Gastroesophageal sphincter (tissue), 4 donors: ENCODE data around the gene SNX24. TPM values are rescaled to one million over a fixed set of nuclear protein-coding genes. Genes with fewer than 3 reads are reported as not detected.

Source experiments
- ATAC-seq: fragments of 150-250 bp; one replicate; pipeline ENCODE4 v1.9.1; 2016; ENCODE audit warnings: mild to moderate bottlenecking, moderate library complexity
- H3K27ac ChIP-seq, 4 donors: fragments of 200-600 bp; sonication (generic) in 3 of 4; 1 replicate in 3 of 4; 2 replicates in 1 of 4; pipeline ENCODE4 v1.5.1; 2016 to 2019
- H3K27me3 ChIP-seq: fragments of 200-600 bp; sonication (generic); one replicate; pipeline ENCODE4 v1.5.1; 2019
- H3K36me3 ChIP-seq, 2 donors: fragments of 200-600 bp; sonication (generic); one replicate each; pipeline ENCODE4 v1.5.1; 2019; ENCODE audit warnings: control low read depth in 1 of 2
- H3K4me1 ChIP-seq, 3 donors: fragments of 200-600 bp; sonication (generic); 1 replicate in 2 of 3; 2 replicates in 1 of 3; pipeline ENCODE4 v1.5.1; 2016 to 2019; ENCODE audit warnings: control low read depth in 2 of 3
- H3K4me3 ChIP-seq, 2 donors: fragments of 200-600 bp; sonication (generic); one replicate each; pipeline ENCODE4 v1.5.1; 2019; ENCODE audit warnings: mild to moderate bottlenecking in 1 of 2, moderate library complexity in 1 of 2
- H3K9me3 ChIP-seq, 3 donors: fragments of 200-600 bp; sonication (generic); one replicate each; pipeline ENCODE4 v1.5.1; 2017 to 2019; ENCODE audit warnings: control low read depth in 2 of 3
- EP300 ChIP-seq: sonication (generic); formaldehyde crosslinking; IDR thresholded peaks from one replicate; pipeline ENCODE4 v1.6.1; 2017; ENCODE audit warnings: antibody characterized with exemption, mild to moderate bottlenecking
- POLR2A ChIP-seq, 2 donors: fragments of 450-650 bp; IDR thresholded peaks; one replicate each; pipeline ENCODE4 v1.6.1; 2017; ENCODE audit warnings: antibody characterized with exemption in 2 of 2, mild to moderate bottlenecking in 2 of 2, moderate library complexity in 1 of 2
- POLR2AphosphoS5 ChIP-seq: sonication (generic); formaldehyde crosslinking; IDR thresholded peaks from one replicate; pipeline ENCODE4 v1.6.1; 2017; ENCODE audit warnings: antibody characterized with exemption
- WGBS, 2 donors: methylation state at CpG; one replicate each; pipeline ENCODE4 v1.1.5; 2018; ENCODE audit warnings: low coverage in 1 of 2; 5-methylcytosine and 5-hydroxymethylcytosine counted together
- total RNA-seq, 4 donors: library from RNA; depleted of rRNA; stranded (reverse); fragments of >200 nt; gene quantifications; one replicate each; pipeline ENCODE4 v1.1.0, GENCODE V29; 2016
- TF ChIP-seq, protein P1 (sequence below), 4 experiments: fragments of 200-600 bp in 2 of 4; fragments of 450-650 bp in 2 of 4; sonication (generic) in 1 of 4; IDR thresholded peaks; one replicate each; pipeline ENCODE4 v1.5.1; 2017 to 2019; ENCODE audit warnings: antibody characterized with exemption in 4 of 4, mild to moderate bottlenecking in 2 of 4, moderate library complexity in 2 of 4

The SNX24 gene
- total RNA-seq, 4 donors from 2014 or later, result 10.1 to 33.6 (median 14.8) TPM

GRCh38 chr5:122924719-122925395, 79.4 kb downstream of the SNX24 start:
- H3K27me3 ChIP-seq, result no peaks in the 10 kb centered on the region
- TF ChIP-seq, protein P1, sequence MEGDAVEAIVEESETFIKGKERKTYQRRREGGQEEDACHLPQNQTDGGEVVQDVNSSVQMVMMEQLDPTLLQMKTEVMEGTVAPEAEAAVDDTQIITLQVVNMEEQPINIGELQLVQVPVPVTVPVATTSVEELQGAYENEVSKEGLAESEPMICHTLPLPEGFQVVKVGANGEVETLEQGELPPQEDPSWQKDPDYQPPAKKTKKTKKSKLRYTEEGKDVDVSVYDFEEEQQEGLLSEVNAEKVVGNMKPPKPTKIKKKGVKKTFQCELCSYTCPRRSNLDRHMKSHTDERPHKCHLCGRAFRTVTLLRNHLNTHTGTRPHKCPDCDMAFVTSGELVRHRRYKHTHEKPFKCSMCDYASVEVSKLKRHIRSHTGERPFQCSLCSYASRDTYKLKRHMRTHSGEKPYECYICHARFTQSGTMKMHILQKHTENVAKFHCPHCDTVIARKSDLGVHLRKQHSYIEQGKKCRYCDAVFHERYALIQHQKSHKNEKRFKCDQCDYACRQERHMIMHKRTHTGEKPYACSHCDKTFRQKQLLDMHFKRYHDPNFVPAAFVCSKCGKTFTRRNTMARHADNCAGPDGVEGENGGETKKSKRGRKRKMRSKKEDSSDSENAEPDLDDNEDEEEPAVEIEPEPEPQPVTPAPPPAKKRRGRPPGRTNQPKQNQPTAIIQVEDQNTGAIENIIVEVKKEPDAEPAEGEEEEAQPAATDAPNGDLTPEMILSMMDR (IDR thresholded peaks at IDR 0.05), result no peak
- TF ChIP-seq POLR2AphosphoS5 (no peak), EP300 (no peak), POLR2A (IDR thresholded peaks at IDR 0.05) (no peak)
- no peak for ATAC-seq
- no peaks in the 10 kb centered on the region for H3K4me1 ChIP-seq
- H3K27ac ChIP-seq, result no peak overlapping the region
- H3K9me3 ChIP-seq, result no peaks in the 10 kb centered on the region
- no peak overlapping the region for H3K4me3 ChIP-seq
- WGBS, 2 donors, result 63 to 86% methylated on average over 2 to 4 of the region's 4 CpGs
- H3K36me3 ChIP-seq, result no peaks in the 10 kb centered on the region

GRCh38 chr5:122929001-122929400, 83.6 kb downstream of the SNX24 start:
- ATAC-seq, result no peak
- 88 to 100% methylated on average over 1 of the region's 1 CpG for WGBS, 2 donors
- no peak for TF ChIP-seq POLR2A (IDR thresholded peaks at IDR 0.05)
- Histone ChIP-seq H3K36me3 (no peaks in the 10 kb centered on the region), H3K9me3 (no peaks in the 10 kb centered on the region), H3K27ac (no peak overlapping the region), H3K27me3 (no peaks in the 10 kb centered on the region), H3K4me3 (no peak overlapping the region), H3K4me1 (no peaks in the 10 kb centered on the region)

- whole genome bisulfite sequencing, 2 donors, result 40 to 100% methylated on average over 1 of the region's 1 CpG
- H3K4me1 ChIP-seq, result peaks cover 0 to 3% (median 0%) of the 10 kb centered on the region in 3 donors
- H3K27me3 ChIP-seq, result no peaks in the 10 kb centered on the region
- no peak for TF ChIP-seq EP300
- TF ChIP-seq, protein P1 (IDR thresholded peaks at IDR 0.05), result no peak
- no peak for TF ChIP-seq POLR2AphosphoS5
- no peak for TF ChIP-seq POLR2A (IDR thresholded peaks at IDR 0.05)
- ATAC-seq, result no peak
- no peak overlapping the region for H3K27ac ChIP-seq
- no peaks in the 10 kb centered on the region for H3K9me3 ChIP-seq
- no peak overlapping the region for H3K4me3 ChIP-seq
- no peaks in the 10 kb centered on the region for H3K36me3 ChIP-seq
Observed at GRCh38 chr5:122929980-122930379, 84.6 kb downstream of the SNX24 start.

DNA sequence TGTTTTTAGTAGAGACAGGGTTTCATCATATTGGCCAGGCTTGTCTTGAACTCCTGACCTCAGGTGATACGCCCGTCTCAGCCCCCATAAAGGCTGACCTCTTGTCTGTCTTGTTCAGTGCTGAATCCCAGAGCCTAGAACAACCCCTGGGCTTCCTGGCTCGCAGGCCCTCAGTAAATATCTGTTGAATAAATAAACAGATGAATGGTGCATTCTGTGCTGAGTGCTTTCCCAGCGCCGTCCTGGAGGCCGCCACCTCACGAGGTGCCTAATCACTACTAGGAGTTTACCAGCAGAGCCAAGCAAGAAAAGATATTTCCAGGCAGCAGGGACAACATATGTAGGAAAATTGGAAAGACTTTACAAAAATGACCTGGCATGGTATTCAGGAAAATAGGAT, 88.5 kb downstream of the SNX24 start:
- no peak overlapping the region for H3K4me3 ChIP-seq
- no peak overlapping the region for H3K27ac ChIP-seq
- no peaks in the 10 kb centered on the region for H3K27me3 ChIP-seq
- no peaks in the 10 kb centered on the region for H3K9me3 ChIP-seq
- TF ChIP-seq POLR2AphosphoS5 (no peak), EP300 (no peak), POLR2A (IDR thresholded peaks at IDR 0.05) (no peak)
- TF ChIP-seq, protein P1 (IDR thresholded peaks at IDR 0.05), result no peak
- H3K4me1 ChIP-seq, result peaks cover 0 to 27% (median 0%) of the 10 kb centered on the region in 3 donors
- WGBS, 2 donors, result 93 to 96% methylated on average over 4 to 7 of the region's 7 CpGs
- no peak for ATAC-seq
- H3K36me3 ChIP-seq, result no peaks in the 10 kb centered on the region

DNA sequence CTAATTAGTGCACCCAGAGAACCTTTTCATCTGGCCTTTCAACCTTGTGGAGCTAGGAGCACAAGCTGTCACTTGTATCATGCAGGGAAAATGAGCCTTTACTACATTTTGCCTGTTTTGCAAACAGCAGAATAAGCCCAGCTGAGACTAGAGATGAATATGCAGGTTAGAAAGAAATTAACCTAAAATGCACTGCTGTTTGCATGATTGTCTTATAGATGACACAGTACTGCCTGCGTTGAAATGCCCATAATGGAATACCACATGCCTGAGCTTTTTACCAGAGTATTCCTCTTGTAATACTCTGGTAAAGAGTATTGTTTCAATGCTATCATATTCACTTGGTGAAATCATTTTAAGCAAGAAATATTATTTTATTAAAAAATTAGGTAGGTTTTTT, 90.7 kb downstream of the SNX24 start:
- Histone ChIP-seq H3K27me3 (no peaks in the 10 kb centered on the region), H3K4me1 (peaks cover 0 to 27% (median 0%) of the 10 kb centered on the region in 3 donors), H3K27ac (no peak overlapping the region), H3K36me3 (no peaks in the 10 kb centered on the region), H3K4me3 (no peak overlapping the region), H3K9me3 (no peaks in the 10 kb centered on the region)
- WGBS, 2 donors, result 75 to 78% methylated on average over 1 of the region's 1 CpG
- no peak for TF ChIP-seq POLR2A (IDR thresholded peaks at IDR 0.05)
- TF ChIP-seq, protein P1 (IDR thresholded peaks at IDR 0.05), result no peak
- no peak for TF ChIP-seq EP300
- TF ChIP-seq POLR2AphosphoS5, result no peak
- no peak for ATAC-seq
